ENCODE results near the gene PARD3.

GRCh38 chr10:34473174-34474008 lies 341.7 kb downstream of the PARD3 start:
- no peak for TF ChIP-seq CTCF (IDR thresholded peaks at IDR 0.05)
- no peak for TF ChIP-seq POLR2A (IDR thresholded peaks at IDR 0.05)
